GM23338 (cell line): ENCODE data around the gene TTC13. TPM values are rescaled to one million over a fixed set of nuclear protein-coding genes. Genes with fewer than 3 reads are reported as not detected.

Experiments
- ATAC-seq: fragments of 200-7000 bp; cut with Tn5 transposase; 3 replicates; pipeline ENCODE4 v1.9.1; 2020
- DNase-seq: peaks from one replicate; pipeline ENCODE4 v3.0.0-alpha.2; 2015; ENCODE audit warnings: low spot score
- H2AFZ ChIP-seq: fragments of 200-600 bp; sonication (generic); 2 replicates; pipeline ENCODE4 v1.8.0; 2016; ENCODE audit warnings: antibody characterized with exemption, mild to moderate bottlenecking, moderate library complexity
- H3F3A ChIP-seq: fragments of 200-600 bp; sonication (generic); replicated peaks from 2 replicates; pipeline ENCODE4 v1.8.0; 2017; ENCODE audit warnings: antibody characterized with exemption, mixed run types, low read depth
- H3K27ac ChIP-seq: fragments of 200-600 bp; sonication (generic); 2 replicates; pipeline ENCODE4 v1.6.1; 2016; ENCODE audit warnings: low read depth
- H3K27me3 ChIP-seq: fragments of 200-600 bp; sonication (generic); 2 replicates; pipeline ENCODE4 v1.8.0; 2016; ENCODE audit warnings: mild to moderate bottlenecking, mixed run types, moderate library complexity; ENCODE audit not compliant: insufficient read depth
- H3K36me3 ChIP-seq: fragments of 200-600 bp; sonication (generic); 2 replicates; pipeline ENCODE4 v1.8.0; 2016; ENCODE audit warnings: mild to moderate bottlenecking; ENCODE audit not compliant: insufficient read depth
- H3K4me1 ChIP-seq: fragments of 200-600 bp; sonication (generic); 2 replicates; pipeline ENCODE4 v1.8.0; 2016; ENCODE audit warnings: mild to moderate bottlenecking, moderate library complexity; ENCODE audit not compliant: insufficient read depth
- H3K4me2 ChIP-seq: fragments of 200-600 bp; sonication (generic); 2 replicates; pipeline ENCODE4 v1.7.1; 2017; ENCODE audit warnings: mixed run types
- H3K4me3 ChIP-seq: fragments of 200-600 bp; sonication (generic); 2 replicates; pipeline ENCODE4 v1.6.1; 2016; ENCODE audit warnings: mixed run types
- H3K79me2 ChIP-seq: fragments of 200-600 bp; sonication (generic); replicated peaks from 2 replicates; pipeline ENCODE4 v1.8.0; 2017; ENCODE audit warnings: mild to moderate bottlenecking; ENCODE audit not compliant: insufficient read depth
- H3K9me2 ChIP-seq: fragments of 200-600 bp; sonication (generic); 2 replicates; pipeline ENCODE4 v1.8.0; 2017; ENCODE audit not compliant: insufficient read depth
- H4K20me1 ChIP-seq: fragments of 200-600 bp; sonication (generic); replicated peaks from 2 replicates; pipeline ENCODE4 v1.8.0; 2017; ENCODE audit warnings: mild to moderate bottlenecking; ENCODE audit not compliant: insufficient read depth
- H3K27ac Mint-ChIP-seq: 2 replicates; pipeline ENCODE4 v1.8.0; 2020; ENCODE audit warnings: inconsistent platforms, mild to moderate bottlenecking, moderate library complexity, mixed read lengths
- H3K27me3 Mint-ChIP-seq: 3 replicates; pipeline ENCODE4 v1.8.0; 2022; ENCODE audit warnings: low read depth, mild to moderate bottlenecking, moderate library complexity, mixed read lengths, inconsistent platforms; ENCODE audit not compliant: insufficient read depth, poor library complexity
- H3K36me3 Mint-ChIP-seq: 3 replicates; pipeline ENCODE4 v1.8.0; 2021; ENCODE audit warnings: low read depth, mild to moderate bottlenecking, inconsistent platforms, moderate library complexity, mixed read lengths
- H3K4me1 Mint-ChIP-seq: 3 replicates; pipeline ENCODE4 v1.8.0; 2020; ENCODE audit warnings: mild to moderate bottlenecking, inconsistent platforms, mixed read lengths
- H3K4me3 Mint-ChIP-seq: 3 replicates; pipeline ENCODE4 v1.8.0; 2021; ENCODE audit warnings: moderate library complexity, mild to moderate bottlenecking, inconsistent platforms, mixed read lengths
- H3K9me3 Mint-ChIP-seq: 3 replicates; pipeline ENCODE4 v1.8.0; 2020; ENCODE audit warnings: moderate library complexity, mild to moderate bottlenecking, inconsistent platforms, mixed read lengths
- CREB1 ChIP-seq: fragments of 250-450 bp; sonication (Bioruptor Pico); IDR thresholded peaks from 2 replicates; pipeline ENCODE4 v1.5.0; 2020; ENCODE audit warnings: low read depth, mild to moderate bottlenecking, moderate library complexity
- CTCF ChIP-seq, 2 experiments: fragments of 200-600 bp in 1 of 2; sonication (generic) in 1 of 2; conservative IDR thresholded peaks; 2 replicates each; pipeline versions ENCODE4 v1.5.1 to v1.6.1; 2016 to 2017; ENCODE audit warnings: antibody characterized with exemption in 2 of 2, low read depth in 2 of 2, mild to moderate bottlenecking in 2 of 2, moderate library complexity in 1 of 2
- EZH2phosphoT487 ChIP-seq: fragments of 200-600 bp; sonication (generic); IDR thresholded peaks from one replicate; pipeline ENCODE4 v1.8.1; 2018; ENCODE audit warnings: antibody characterized with exemption; ENCODE audit not compliant: unreplicated experiment
- JUNB ChIP-seq: IDR thresholded peaks from one replicate; pipeline ENCODE4 v1.6.1; 2016; ENCODE audit warnings: antibody characterized with exemption; ENCODE audit not compliant: unreplicated experiment
- NANOG ChIP-seq: IDR thresholded peaks from 2 replicates; pipeline ENCODE4 v1.6.1; 2016; ENCODE audit warnings: antibody characterized with exemption, borderline replicate concordance
- STAT1 ChIP-seq: IDR thresholded peaks from one replicate; pipeline ENCODE4 v1.6.1; 2016; ENCODE audit warnings: antibody characterized with exemption; ENCODE audit not compliant: unreplicated experiment
- ZNF114 ChIP-seq: fragments of 250-450 bp; sonication (Bioruptor Pico); IDR thresholded peaks from 2 replicates; pipeline ENCODE4 v1.5.0; 2020; ENCODE audit warnings: mild to moderate bottlenecking, moderate library complexity
- ZNF331 ChIP-seq: fragments of 250-450 bp; sonication (Bioruptor Pico); IDR thresholded peaks from 2 replicates; pipeline ENCODE4 v1.5.0; 2020; ENCODE audit warnings: low read depth, mild to moderate bottlenecking, moderate library complexity
- polyA plus RNA-seq: library from polyadenylated mRNA; unstranded; fragments of >200 nt; fragmentation: Nextera tagmentation; extraction: Ambion mirVana; gene quantifications from 2 replicates; pipeline ENCODE4 v1.2.1, GENCODE V29; 2016
- total RNA-seq: library from RNA; depleted of rRNA; stranded (reverse); fragments of >200 nt; shearing (Covaris generic); gene quantifications from 2 replicates; pipeline ENCODE4 v1.2.3, GENCODE V29; 2014
- TF ChIP-seq, protein P1 (sequence below): IDR thresholded peaks from one replicate; pipeline ENCODE4 v1.6.1; 2018; ENCODE audit warnings: antibody characterized with exemption; ENCODE audit not compliant: unreplicated experiment
- TF ChIP-seq, protein P2 (sequence below): IDR thresholded peaks from 2 replicates; pipeline ENCODE4 v1.6.1; 2016; ENCODE audit warnings: antibody characterized with exemption
- TF ChIP-seq, protein P3 (sequence below): fragments of 250-450 bp; sonication (Bioruptor Pico); IDR thresholded peaks from 2 replicates; pipeline ENCODE4 v1.5.0; 2020; ENCODE audit warnings: mild to moderate bottlenecking, moderate library complexity

Gene TTC13
- total and polyA plus RNA-seq, 2 experiments from 2014 or later, result 3.8 to 9.4 TPM

DNA sequence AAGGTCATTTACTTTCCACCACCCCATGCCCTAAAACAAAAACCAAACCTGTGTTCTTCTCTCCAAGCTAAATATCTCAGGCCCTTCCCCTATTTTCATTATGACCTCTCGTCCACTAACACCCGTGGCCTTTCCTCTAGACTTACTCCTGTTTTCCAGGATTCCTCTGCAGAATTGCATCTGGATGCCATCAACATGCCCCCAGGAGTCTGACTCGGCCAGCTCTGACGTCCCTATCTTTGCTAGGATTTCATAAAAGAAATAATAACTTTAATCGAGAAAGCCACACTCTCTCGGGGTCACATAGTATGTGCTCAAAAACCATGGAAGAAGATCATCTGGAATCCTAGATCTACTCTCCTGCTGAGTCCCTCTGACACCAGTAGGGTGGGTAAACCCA, 47.9 kb upstream of the TTC13 start:
- Histone ChIP-seq H3K9me2 (0 out of 2 replicates have a peak, but pooled peaks cover 1% of the 10 kb centered on the region), H3K36me3 (no peaks in the 10 kb centered on the region), H2AFZ (no peak overlapping the region), H3K27me3 (0 out of 2 replicates have a peak, but pooled peaks cover 3% of the 10 kb centered on the region), H3K4me1 (peaks cover 4% of the 10 kb centered on the region; the same call in 1 of the 2 replicates), H3K4me2 (no peak overlapping the region), H3F3A (no peaks in the 10 kb centered on the region), H3K79me2 (no peaks in the 10 kb centered on the region), H3K4me3 (no peak overlapping the region), H4K20me1 (no peaks in the 10 kb centered on the region; the same call in 1 of the 2 replicates), H3K27ac (no peak overlapping the region)
- DNase-seq (no peak), ATAC-seq (no peak)
- no peak for TF ChIP-seq CTCF (conservative IDR thresholded peaks at IDR 0.05; ENCODE audit: low read depth in 2 of 2)
- TF ChIP-seq, protein P1, sequence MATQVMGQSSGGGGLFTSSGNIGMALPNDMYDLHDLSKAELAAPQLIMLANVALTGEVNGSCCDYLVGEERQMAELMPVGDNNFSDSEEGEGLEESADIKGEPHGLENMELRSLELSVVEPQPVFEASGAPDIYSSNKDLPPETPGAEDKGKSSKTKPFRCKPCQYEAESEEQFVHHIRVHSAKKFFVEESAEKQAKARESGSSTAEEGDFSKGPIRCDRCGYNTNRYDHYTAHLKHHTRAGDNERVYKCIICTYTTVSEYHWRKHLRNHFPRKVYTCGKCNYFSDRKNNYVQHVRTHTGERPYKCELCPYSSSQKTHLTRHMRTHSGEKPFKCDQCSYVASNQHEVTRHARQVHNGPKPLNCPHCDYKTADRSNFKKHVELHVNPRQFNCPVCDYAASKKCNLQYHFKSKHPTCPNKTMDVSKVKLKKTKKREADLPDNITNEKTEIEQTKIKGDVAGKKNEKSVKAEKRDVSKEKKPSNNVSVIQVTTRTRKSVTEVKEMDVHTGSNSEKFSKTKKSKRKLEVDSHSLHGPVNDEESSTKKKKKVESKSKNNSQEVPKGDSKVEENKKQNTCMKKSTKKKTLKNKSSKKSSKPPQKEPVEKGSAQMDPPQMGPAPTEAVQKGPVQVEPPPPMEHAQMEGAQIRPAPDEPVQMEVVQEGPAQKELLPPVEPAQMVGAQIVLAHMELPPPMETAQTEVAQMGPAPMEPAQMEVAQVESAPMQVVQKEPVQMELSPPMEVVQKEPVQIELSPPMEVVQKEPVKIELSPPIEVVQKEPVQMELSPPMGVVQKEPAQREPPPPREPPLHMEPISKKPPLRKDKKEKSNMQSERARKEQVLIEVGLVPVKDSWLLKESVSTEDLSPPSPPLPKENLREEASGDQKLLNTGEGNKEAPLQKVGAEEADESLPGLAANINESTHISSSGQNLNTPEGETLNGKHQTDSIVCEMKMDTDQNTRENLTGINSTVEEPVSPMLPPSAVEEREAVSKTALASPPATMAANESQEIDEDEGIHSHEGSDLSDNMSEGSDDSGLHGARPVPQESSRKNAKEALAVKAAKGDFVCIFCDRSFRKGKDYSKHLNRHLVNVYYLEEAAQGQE, result no peak
- TF ChIP-seq, protein P2, sequence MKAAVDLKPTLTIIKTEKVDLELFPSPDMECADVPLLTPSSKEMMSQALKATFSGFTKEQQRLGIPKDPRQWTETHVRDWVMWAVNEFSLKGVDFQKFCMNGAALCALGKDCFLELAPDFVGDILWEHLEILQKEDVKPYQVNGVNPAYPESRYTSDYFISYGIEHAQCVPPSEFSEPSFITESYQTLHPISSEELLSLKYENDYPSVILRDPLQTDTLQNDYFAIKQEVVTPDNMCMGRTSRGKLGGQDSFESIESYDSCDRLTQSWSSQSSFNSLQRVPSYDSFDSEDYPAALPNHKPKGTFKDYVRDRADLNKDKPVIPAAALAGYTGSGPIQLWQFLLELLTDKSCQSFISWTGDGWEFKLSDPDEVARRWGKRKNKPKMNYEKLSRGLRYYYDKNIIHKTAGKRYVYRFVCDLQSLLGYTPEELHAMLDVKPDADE, result no peak
- TF ChIP-seq STAT1, result no peak
- TF ChIP-seq EZH2phosphoT487, result no peak
- TF ChIP-seq ZNF331 (CRISPR knock-in tag), result no peak
- no peak for TF ChIP-seq NANOG
- TF ChIP-seq, protein P3, sequence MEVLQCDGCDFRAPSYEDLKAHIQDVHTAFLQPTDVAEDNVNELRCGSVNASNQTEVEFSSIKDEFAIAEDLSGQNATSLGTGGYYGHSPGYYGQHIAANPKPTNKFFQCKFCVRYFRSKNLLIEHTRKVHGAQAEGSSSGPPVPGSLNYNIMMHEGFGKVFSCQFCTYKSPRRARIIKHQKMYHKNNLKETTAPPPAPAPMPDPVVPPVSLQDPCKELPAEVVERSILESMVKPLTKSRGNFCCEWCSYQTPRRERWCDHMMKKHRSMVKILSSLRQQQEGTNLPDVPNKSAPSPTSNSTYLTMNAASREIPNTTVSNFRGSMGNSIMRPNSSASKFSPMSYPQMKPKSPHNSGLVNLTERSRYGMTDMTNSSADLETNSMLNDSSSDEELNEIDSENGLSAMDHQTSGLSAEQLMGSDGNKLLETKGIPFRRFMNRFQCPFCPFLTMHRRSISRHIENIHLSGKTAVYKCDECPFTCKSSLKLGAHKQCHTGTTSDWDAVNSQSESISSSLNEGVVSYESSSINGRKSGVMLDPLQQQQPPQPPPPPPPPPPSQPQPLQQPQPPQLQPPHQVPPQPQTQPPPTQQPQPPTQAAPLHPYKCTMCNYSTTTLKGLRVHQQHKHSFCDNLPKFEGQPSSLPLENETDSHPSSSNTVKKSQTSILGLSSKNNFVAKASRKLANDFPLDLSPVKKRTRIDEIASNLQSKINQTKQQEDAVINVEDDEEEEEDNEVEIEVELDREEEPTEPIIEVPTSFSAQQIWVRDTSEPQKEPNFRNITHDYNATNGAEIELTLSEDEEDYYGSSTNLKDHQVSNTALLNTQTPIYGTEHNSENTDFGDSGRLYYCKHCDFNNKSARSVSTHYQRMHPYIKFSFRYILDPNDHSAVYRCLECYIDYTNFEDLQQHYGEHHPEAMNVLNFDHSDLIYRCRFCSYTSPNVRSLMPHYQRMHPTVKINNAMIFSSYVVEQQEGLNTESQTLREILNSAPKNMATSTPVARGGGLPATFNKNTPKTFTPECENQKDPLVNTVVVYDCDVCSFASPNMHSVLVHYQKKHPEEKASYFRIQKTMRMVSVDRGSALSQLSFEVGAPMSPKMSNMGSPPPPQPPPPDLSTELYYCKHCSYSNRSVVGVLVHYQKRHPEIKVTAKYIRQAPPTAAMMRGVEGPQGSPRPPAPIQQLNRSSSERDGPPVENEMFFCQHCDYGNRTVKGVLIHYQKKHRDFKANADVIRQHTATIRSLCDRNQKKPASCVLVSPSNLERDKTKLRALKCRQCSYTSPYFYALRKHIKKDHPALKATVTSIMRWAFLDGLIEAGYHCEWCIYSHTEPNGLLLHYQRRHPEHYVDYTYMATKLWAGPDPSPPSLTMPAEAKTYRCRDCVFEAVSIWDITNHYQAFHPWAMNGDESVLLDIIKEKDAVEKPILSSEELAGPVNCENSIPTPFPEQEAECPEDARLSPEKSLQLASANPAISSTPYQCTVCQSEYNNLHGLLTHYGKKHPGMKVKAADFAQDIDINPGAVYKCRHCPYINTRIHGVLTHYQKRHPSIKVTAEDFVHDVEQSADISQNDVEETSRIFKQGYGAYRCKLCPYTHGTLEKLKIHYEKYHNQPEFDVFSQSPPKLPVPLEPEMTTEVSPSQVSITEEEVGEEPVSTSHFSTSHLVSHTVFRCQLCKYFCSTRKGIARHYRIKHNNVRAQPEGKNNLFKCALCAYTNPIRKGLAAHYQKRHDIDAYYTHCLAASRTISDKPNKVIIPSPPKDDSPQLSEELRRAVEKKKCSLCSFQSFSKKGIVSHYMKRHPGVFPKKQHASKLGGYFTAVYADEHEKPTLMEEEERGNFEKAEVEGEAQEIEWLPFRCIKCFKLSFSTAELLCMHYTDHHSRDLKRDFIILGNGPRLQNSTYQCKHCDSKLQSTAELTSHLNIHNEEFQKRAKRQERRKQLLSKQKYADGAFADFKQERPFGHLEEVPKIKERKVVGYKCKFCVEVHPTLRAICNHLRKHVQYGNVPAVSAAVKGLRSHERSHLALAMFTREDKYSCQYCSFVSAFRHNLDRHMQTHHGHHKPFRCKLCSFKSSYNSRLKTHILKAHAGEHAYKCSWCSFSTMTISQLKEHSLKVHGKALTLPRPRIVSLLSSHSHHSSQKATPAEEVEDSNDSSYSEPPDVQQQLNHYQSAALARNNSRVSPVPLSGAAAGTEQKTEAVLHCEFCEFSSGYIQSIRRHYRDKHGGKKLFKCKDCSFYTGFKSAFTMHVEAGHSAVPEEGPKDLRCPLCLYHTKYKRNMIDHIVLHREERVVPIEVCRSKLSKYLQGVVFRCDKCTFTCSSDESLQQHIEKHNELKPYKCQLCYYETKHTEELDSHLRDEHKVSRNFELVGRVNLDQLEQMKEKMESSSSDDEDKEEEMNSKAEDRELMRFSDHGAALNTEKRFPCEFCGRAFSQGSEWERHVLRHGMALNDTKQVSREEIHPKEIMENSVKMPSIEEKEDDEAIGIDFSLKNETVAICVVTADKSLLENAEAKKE, result no peak
- no peak for TF ChIP-seq CREB1 (CRISPR knock-in tag)
- TF ChIP-seq ZNF114, result no peak
- TF ChIP-seq JUNB, result no peak
- no peaks in the 10 kb centered on the region for H3K9me3 Mint-ChIP-seq
- H3K27me3 Mint-ChIP-seq, result peaks cover 16% of the 10 kb centered on the region
- H3K4me1 Mint-ChIP-seq, result peaks cover 14% of the 10 kb centered on the region
- no peaks in the 10 kb centered on the region for H3K36me3 Mint-ChIP-seq
- H3K4me3 Mint-ChIP-seq, result no peak overlapping the region
- H3K27ac Mint-ChIP-seq, result no peak overlapping the region
